HG03460 (cell line): ENCODE results near the gene CHD1L.
"Not testable (repeated sequence)": the region's sequence is repeated elsewhere in the genome, so short reads cannot be mapped to it uniquely, and the experiment has no call there.

Experiments
- ATAC-seq: cut with Tn5 transposase; IDR thresholded peaks from one replicate; pipeline ENCODE4 v1.9.1; 2021; ENCODE audit not compliant: unreplicated experiment

Gene CHD1L

GRCh38 chr1:147231032-147231431 lies 11.5 kb upstream of the CHD1L start:
- not testable (repeated sequence) for ATAC-seq

GRCh38 chr1:147233903-147234302 lies 8.6 kb upstream of the CHD1L start:
- not testable (repeated sequence) for ATAC-seq

GRCh38 chr1:147235822-147236221 lies 6.7 kb upstream of the CHD1L start:
- ATAC-seq: no peak

- ATAC-seq: no peak
These were observed 6.0 kb upstream of the CHD1L start for GRCh38 chr1:147236448-147236847.

GRCh38 chr1:147236959-147237791 lies 5.3 kb upstream of the CHD1L start:
- no peak for ATAC-seq

- ATAC-seq: no peak
These were observed 4.2 kb upstream of the CHD1L start for GRCh38 chr1:147238053-147238902.

GRCh38 chr1:147238925-147239820 lies 3.3 kb upstream of the CHD1L start:
- no peak for ATAC-seq

GRCh38 chr1:147240131-147240721 lies 2.3 kb upstream of the CHD1L start:
- ATAC-seq: not testable (repeated sequence)

GRCh38 chr1:147241934-147242448 lies 493 bp upstream of the CHD1L start:
- no peak for ATAC-seq

- peak; percentile 23 for ATAC-seq
These were observed 773 bp downstream of the CHD1L start for GRCh38 chr1:147243228-147243685.

GRCh38 chr1:147243841-147244240 lies 1.4 kb downstream of the CHD1L start:
- no peak for ATAC-seq

- no peak for ATAC-seq
These were observed 2.6 kb downstream of the CHD1L start for GRCh38 chr1:147245129-147245528.

- ATAC-seq: no peak
These were observed 3.1 kb downstream of the CHD1L start for GRCh38 chr1:147245586-147246021.

GRCh38 chr1:147246044-147246690 lies 3.7 kb downstream of the CHD1L start:
- ATAC-seq: no peak

- ATAC-seq: no peak
These were observed 4.6 kb downstream of the CHD1L start for GRCh38 chr1:147246910-147247655.

- no peak for ATAC-seq
These were observed 5.3 kb downstream of the CHD1L start for GRCh38 chr1:147247656-147248238.

GRCh38 chr1:147252540-147252939 lies 10.1 kb downstream of the CHD1L start:
- ATAC-seq: no peak

GRCh38 chr1:147260956-147261355 lies 18.5 kb downstream of the CHD1L start:
- ATAC-seq: no peak
